Tibial nerve (tissue), 3 donors: Measurements from ENCODE around the gene PSME2.

Experiments
- POLR2A ChIP-seq, 2 donors: fragments of 450-650 bp; IDR thresholded peaks; one replicate each; pipeline ENCODE4 v1.6.1; 2017; ENCODE audit warnings: antibody characterized with exemption in 2 of 2, mild to moderate bottlenecking in 2 of 2, moderate library complexity in 2 of 2
- TF ChIP-seq, protein P1 (sequence below), 5 experiments: fragments of 200-600 bp in 3 of 5; fragments of 450-650 bp in 2 of 5; sonication (generic) in 3 of 5; IDR thresholded peaks; one replicate each; pipeline ENCODE4 v1.5.1; 2016 to 2019; ENCODE audit warnings: antibody characterized with exemption in 5 of 5, mild to moderate bottlenecking in 3 of 5, moderate library complexity in 2 of 5

DNA sequence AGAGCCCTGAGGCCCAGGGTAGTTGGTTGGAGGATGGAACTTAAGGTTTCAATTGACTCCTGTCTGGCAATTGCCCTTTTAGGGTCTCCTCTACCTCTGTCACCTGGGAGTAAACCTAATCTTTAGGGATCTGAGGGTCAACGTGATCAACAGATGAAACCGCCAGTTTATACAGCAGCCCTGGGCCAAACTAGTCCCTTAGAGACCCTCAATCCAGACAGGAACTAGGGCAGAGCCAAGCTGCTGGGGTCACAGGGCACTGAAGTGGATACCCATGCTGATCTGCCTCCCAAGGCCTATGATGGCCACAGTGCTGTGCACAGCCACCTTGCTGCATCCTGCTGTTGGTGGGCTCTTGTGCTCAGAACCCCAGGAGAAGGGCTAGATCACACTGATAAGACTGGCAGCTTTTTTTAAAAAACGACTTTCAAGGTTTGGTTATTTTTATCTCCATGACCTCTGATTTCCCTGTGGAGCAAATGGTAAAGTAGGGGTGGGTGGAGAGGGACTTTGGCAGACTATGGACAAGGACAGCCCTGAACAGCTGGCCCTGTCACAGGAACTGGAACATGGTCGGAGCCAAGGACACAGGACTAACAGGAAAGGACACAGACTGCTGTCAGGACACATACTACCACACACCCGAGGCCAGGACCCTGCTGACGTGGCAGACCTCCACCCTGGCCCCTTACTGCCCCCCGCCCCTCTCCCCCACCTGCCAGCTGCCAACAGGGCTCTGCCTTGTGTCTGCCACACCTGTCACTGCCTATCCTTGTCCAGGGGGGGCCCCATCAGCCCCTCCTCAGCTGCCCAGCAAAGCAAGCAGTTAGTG, 15.5 kb downstream of the PSME2 start:
- TF ChIP-seq, protein P1, sequence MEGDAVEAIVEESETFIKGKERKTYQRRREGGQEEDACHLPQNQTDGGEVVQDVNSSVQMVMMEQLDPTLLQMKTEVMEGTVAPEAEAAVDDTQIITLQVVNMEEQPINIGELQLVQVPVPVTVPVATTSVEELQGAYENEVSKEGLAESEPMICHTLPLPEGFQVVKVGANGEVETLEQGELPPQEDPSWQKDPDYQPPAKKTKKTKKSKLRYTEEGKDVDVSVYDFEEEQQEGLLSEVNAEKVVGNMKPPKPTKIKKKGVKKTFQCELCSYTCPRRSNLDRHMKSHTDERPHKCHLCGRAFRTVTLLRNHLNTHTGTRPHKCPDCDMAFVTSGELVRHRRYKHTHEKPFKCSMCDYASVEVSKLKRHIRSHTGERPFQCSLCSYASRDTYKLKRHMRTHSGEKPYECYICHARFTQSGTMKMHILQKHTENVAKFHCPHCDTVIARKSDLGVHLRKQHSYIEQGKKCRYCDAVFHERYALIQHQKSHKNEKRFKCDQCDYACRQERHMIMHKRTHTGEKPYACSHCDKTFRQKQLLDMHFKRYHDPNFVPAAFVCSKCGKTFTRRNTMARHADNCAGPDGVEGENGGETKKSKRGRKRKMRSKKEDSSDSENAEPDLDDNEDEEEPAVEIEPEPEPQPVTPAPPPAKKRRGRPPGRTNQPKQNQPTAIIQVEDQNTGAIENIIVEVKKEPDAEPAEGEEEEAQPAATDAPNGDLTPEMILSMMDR (IDR thresholded peaks at IDR 0.05): no peak
- TF ChIP-seq POLR2A (IDR thresholded peaks at IDR 0.05): no peak
